HPDE6-E6E7 (cell line): ENCODE measurements around the gene SUV39H1.

Experiments used
- DNase-seq: peaks from one replicate; pipeline ENCODE4 v3.0.0; 2011; ENCODE audit warnings: missing footprints; ENCODE audit errors: extremely low spot score

Gene SUV39H1

GRCh38 chrX:48713847-48714246 lies 17.3 kb downstream of the SUV39H1 start:
- DNase-seq = no peak

GRCh38 chrX:48714573-48714972 lies 18.0 kb downstream of the SUV39H1 start:
- no peak for DNase-seq

DNA sequence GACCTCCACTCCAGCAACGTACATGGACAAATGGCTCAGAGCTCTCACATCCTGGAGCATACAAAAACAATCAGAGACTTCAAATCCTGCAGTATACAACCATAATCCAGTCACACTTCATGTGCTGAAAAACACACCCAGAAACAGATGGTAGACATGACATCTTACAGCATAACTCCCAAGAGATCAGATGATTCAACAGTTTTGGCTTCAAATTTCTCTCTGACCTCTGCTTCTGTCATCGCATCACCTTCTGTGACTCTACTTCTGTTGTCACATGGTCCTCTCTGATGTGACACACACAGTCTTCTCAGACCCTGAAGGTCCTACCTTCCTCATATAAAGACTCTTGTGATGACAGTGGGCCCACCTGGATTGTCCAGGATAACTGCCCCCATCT lies 18.5 kb downstream of the SUV39H1 start:
- DNase-seq = no peak

DNA sequence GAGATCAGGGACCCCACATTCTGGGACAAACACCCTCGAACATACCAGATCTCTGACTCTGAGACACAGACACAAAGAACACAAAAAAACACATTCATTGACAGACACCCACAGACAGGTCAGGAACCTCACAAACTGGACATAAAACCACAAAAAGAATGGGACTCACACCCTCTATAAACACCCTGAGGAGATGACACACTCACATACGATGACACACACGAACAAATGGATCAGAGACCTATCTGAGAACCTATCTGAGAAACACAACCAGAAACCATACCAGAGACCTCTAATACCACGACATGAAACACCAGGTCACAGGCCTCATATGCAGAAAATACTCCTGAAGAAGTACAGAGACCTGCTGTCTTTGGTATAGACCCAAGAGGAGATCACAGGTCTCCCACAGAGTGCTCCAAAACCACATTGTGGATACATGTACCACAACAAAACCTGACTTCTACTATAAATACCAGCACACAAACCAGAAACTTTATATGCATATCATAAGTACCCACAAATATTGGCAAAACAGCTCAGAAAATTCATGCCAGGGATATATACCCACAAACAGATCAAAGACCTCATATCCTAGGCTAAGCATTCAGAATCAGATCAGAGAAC lies 19.5 kb downstream of the SUV39H1 start:
- no peak for DNase-seq

- no peak for DNase-seq
Measured at GRCh38 chrX:48719958-48720357, 23.4 kb downstream of the SUV39H1 start.

DNA sequence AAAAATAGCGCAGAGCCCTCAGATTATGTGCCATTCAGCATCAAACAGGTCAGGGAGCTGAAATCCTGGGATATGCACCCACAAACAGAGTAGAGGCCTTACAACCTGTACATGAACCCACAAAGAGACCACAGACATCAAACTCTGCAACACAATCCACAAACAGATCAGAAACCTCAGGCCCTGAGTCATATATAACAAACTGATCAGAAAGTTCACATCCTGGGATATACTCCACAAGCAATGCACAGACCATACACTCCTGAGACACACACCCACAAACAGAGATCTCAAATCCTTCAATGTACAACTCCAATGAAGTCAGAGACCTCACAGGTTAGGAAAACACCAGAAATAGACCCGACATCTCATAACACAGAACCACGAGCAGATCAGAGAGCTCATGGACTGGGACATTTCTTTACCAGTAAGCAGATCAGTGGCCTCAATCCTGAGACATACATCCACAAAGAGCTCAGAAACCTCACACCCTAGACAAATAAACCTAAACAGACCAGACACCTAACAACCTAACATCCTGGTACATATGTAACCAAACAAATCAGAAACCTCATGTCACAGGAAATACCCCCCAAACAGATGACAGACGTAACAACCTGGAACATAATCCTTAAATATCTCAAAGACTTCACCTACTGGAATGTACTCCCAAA lies 24.2 kb downstream of the SUV39H1 start:
- no peak for DNase-seq

DNA sequence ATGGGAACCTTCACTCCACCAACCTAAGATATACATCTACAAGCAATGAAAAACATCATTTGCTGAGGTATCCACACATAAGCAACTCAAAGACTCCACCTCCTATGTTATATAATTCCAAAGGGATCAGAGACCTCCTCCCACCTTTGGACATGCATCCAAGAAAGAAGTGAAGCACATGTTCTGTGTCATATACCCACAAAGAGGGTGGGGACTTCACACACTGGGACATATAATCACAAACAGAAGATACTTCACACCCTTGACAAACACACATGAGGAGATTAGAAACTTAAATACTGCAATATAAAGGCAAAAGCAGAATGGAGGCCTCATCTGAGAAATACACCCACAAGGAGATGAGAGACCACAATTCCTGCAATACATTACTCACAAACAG lies 25.4 kb downstream of the SUV39H1 start:
- no peak for DNase-seq

- DNase-seq = no peak
Measured at GRCh38 chrX:48726596-48726995, 30.1 kb downstream of the SUV39H1 start.

- DNase-seq = no peak
Measured at GRCh38 chrX:48728653-48729052, 32.1 kb downstream of the SUV39H1 start.

DNA sequence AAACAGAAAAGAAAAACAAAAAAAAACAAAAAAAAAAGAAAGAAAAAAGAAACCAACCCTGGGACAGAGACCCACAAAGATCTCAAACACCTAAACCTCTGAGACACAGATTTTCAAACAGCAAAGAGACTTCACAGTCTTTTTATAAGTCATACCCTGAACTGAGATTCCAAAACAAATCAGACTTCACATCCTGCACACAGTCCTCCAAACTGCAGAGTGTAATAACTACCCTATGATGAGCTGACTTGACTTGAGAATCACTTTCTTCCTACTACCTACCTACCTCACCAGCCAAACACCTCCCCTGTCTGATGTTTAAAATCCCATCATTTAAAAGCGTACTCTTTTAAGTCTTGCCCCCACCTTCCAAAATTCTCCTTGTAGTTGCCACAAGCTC lies 39.8 kb downstream of the SUV39H1 start:
- no peak for DNase-seq

GRCh38 chrX:48736878-48737212 lies 40.3 kb downstream of the SUV39H1 start:
- no peak for DNase-seq

DNA sequence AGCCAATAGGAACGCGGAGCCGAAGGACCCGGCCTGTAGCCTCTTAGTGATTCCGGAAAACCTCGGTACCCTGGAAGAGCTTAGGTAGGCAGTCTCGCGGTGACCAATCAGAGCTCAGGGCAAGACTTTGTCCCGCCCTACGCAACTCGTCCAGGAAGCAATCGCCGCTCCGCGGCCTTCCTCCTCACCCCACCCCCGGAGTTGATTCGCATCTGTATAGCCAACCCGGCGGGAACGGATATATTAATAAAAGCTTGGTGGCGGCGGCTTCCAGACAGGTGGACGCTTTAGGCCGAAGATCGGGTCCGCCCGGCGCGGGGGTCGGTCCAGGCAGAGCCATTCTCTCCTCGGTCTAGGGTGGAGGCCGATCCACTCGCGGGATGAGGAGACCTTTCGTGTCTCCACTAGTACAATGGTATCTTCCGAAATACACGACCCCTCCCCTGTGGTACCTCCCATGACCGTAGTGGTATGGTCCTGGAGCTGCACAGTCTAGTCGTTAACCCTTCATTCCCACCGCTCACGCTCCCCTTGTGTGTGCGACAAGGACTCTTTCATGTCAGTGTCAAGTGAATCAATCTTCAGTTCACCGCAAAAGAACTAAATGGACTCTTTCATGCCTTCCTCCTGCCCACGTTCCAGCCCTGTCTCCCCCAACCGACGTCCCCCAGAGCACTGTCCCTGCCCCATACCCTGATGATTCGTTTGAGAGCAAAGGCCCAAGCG lies 40.8 kb downstream of the SUV39H1 start:
- DNase-seq = peak; percentile 90

DNA sequence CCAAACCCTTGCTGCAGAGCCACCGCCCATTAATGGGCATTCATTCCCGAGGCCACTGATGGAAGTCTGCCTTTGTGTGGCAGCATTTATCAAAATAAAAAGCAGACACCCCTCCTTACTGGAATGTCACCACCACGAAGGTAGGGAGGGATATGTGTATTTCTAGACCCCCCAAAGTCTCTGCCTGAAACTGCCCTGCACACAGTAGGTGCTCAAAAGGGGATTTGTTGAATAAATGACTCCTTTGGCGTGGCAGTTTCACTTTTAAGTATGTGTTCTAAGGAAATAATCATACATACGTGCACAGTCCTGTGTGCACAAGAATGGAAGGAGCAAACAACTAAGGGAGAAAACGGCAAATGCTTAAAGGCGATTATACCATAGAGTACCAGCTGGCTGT lies 41.4 kb downstream of the SUV39H1 start:
- DNase-seq = no peak

GRCh38 chrX:48741834-48742233 lies 45.3 kb downstream of the SUV39H1 start:
- no peak for DNase-seq

DNA sequence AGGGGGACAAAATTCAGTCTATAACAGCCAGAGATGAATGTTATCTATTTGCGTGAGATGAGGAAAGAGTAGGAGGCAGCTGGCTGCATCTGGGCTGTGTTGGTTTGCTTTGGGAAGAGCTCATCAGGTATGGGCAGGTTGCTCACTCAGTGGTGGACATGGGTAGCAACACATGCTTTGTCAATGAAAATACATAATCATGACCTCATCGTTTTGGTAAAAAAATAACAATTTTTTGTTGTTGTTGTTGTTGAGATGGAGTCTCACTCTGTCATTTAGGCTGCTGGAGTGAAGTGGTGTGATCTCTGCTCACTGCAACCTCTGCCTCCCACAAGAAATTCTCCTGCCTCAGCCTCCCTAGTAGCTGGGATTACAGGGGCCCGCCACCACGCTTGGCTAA lies 48.7 kb downstream of the SUV39H1 start:
- DNase-seq = no peak

DNA sequence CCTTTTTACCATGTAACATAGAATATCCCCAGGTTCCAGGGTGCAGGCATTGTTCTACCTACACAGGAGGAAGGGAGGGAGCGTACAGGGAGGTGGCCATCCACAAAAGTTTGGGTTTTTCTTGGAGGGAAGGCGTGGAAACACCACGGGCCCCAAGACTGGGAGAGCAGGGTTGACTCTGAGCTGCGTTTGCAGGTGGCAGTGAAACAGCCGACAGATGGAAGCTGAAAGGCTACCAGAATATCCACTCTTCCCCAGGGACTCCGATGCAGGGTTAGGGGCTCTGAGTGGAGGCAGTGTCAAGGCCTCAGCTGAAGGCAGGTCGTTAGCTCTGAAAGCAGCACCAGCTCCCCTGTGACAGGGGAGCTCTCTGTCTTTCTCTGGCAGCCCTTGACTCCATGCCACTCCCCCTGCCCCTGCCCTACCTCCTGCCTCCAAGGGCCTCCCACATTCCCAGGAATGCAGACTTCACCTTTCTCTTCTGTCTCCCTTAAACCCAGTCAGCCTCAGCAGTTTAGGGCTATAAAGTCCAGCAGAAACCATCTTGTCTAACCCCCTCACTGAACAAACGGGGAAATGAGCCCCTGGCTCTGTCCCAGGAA lies 51.0 kb downstream of the SUV39H1 start:
- DNase-seq = no peak

DNA sequence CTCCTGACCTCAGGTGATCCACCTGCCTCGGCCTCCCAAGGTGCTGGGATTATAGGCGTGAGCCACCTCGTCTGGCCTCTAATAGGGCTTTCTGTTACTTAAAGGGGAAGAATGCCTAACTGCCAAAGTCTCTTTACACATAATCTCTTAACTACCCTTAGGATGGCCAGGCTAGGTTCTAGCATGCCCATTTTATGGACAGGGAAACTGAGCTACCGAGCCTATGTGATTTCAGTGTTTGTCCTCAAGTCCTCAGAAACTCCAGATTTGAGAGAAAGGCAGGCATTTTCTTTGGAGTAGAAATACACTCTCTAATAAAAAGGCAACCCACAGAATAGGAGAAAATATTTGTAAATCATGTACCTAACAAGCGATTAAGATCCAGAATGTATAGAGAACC lies 52.6 kb downstream of the SUV39H1 start:
- no peak for DNase-seq

DNA sequence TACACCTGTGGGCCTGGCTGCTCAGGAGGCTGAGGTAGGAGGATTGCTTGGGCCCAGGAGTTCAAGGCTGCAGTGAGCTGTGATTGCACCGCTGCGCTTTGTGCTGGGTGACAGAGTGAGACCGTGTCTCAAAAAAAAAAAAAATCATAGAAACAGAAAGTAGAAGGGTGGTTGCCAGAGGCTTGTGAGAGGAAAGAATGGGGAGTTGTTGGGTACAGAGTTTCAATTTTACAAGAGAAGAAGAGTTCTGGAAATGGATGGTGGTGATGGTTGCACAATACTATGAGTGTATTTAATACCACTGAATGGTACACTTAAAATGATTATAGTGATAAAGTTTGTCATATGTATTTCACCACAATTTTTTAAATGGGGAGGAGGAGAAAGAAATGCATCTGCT lies 54.8 kb downstream of the SUV39H1 start:
- no peak for DNase-seq

DNA sequence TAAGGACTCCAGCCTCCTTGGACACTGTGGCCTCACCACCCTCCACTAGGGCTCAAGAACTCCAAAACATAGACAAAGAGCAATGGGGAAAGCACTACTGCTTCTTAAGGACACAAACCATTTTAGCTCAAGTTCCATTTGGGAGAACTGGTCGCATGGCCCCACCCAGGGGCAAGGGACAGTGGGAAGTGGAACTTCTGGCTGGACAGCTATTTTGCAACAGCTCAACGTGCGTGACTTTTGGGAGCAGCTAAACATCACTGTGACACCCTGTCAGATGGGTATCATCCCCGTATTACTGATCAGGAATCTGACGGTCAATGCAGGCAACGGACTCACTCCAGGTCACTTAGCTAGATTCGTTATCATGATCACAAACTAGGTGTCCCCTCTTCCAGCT lies 56.0 kb downstream of the SUV39H1 start:
- no peak for DNase-seq

DNA sequence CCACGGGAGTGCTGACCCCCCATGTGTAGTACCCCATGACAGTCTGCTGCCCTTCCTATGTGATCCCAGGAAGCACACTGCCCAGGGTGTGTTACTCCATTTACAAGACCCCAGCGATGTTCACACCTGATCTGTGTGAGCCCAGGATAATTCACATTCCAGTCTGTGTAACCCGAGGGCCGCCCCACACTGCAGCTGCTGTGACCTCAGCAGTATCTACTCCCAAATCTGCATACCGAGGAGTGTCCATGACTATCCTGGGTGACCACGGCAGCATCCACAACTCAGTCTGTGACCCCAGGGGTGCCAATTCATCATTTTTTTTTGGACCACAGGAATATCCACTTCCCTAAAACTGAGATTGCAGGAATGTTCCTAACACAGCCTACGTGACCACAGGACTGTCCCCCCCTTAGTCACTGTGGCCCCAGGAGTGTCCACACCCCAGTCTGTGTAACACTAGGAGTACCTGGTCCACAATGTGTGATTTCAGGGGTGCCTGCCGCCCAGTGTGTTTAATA lies 57.2 kb downstream of the SUV39H1 start:
- DNase-seq = no peak

DNA sequence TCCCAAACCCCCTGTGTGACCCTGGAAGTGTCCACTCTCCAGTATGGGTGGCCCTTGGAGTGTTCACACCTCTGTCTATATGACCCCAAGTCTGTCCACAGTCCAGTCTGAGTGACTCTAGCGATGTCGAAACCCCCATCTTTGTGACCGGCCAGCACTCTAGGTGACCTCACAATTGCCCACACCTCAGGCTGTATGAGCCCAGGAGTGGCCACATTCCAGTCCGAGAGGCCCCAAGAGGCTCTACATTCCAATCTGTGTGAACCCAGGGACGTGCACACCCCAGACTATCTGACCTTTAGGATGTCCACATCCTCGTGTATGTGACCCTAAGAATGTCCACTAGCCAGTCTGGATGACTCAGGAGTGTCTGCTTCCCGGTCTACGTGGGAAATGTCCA lies 57.7 kb downstream of the SUV39H1 start:
- DNase-seq = no peak
